ENCODE data around the gene TRAPPC5. TPM values are rescaled to one million over a fixed set of nuclear protein-coding genes. Genes with fewer than 3 reads are reported as not detected.

Gene TRAPPC5
- total RNA-seq, 1 donor from 2014 or later = 110 TPM

- Histone ChIP-seq H3K79me2 (ENCODE audit: insufficient read depth, low read length) (no peaks in the 10 kb centered on the region), H2AFZ (ENCODE audit: low read depth, low read length) (no peak overlapping the region), H3K4me2 (ENCODE audit: low read length) (no peak overlapping the region), H3K4me3 (ENCODE audit: insufficient read depth, low read depth, low read length) (no peak overlapping the region), H3K27ac (ENCODE audit: low read depth, low read length) (no peak overlapping the region), H3K4me1 (ENCODE audit: insufficient read depth, low read length) (no peaks in the 10 kb centered on the region), H3K9ac (ENCODE audit: low read length) (no peak overlapping the region), H4K20me1 (ENCODE audit: insufficient read depth, low read length) (no peaks in the 10 kb centered on the region), H3K36me3 (ENCODE audit: insufficient read depth, low read length) (no peaks in the 10 kb centered on the region), H3K27me3 (ENCODE audit: insufficient read depth, low read length) (peaks cover 2% of the 10 kb centered on the region), H3K9me3 (ENCODE audit: insufficient read depth, low read depth, low read length) (peaks cover 5% of the 10 kb centered on the region)
- Mint-ChIP-seq H3K36me3 (ENCODE audit: low read depth, unreplicated experiment) (peaks cover 1% of the 10 kb centered on the region), H3K9me3 (ENCODE audit: unreplicated experiment) (no peaks in the 10 kb centered on the region), H3K4me3 (ENCODE audit: unreplicated experiment) (no peak overlapping the region), H3K27ac (ENCODE audit: unreplicated experiment) (no peak overlapping the region), H3K4me1 (ENCODE audit: low read depth, unreplicated experiment) (no peaks in the 10 kb centered on the region), H3K27me3 (ENCODE audit: low read depth, unreplicated experiment) (no peaks in the 10 kb centered on the region)
- TF ChIP-seq CTCF (IDR thresholded peaks at IDR 0.05; ENCODE audit: insufficient read depth, low read depth, low read length) (no peak), EZH2 (IDR thresholded peaks at IDR 0.05; ENCODE audit: insufficient read depth, low read length) (no peak)
- no peak for DNase-seq (ENCODE audit: low read depth)
- FAIRE-seq = no peak
These were observed 39.0 kb upstream of the TRAPPC5 start for GRCh38 chr19:7641290-7642276.

- Mint-ChIP-seq H3K4me3 (ENCODE audit: unreplicated experiment) (no peak overlapping the region), H3K9me3 (ENCODE audit: unreplicated experiment) (no peaks in the 10 kb centered on the region), H3K36me3 (ENCODE audit: low read depth, unreplicated experiment) (peaks cover 1% of the 10 kb centered on the region), H3K27me3 (ENCODE audit: low read depth, unreplicated experiment) (no peaks in the 10 kb centered on the region), H3K4me1 (ENCODE audit: low read depth, unreplicated experiment) (no peaks in the 10 kb centered on the region), H3K27ac (ENCODE audit: unreplicated experiment) (no peak overlapping the region)
- no peak overlapping the region for H2AFZ ChIP-seq (ENCODE audit: low read depth, low read length)
- peaks cover 2% of the 10 kb centered on the region for H3K27me3 ChIP-seq (ENCODE audit: insufficient read depth, low read length)
- peaks cover 5% of the 10 kb centered on the region for H3K9me3 ChIP-seq (ENCODE audit: insufficient read depth, low read depth, low read length)
- no peak overlapping the region for H3K27ac ChIP-seq (ENCODE audit: low read depth, low read length)
- TF ChIP-seq CTCF (IDR thresholded peaks at IDR 0.05; ENCODE audit: insufficient read depth, low read depth, low read length) (no peak), EZH2 (IDR thresholded peaks at IDR 0.05; ENCODE audit: insufficient read depth, low read length) (no peak)
- no peak overlapping the region for H3K4me2 ChIP-seq (ENCODE audit: low read length)
- H3K36me3 ChIP-seq (ENCODE audit: insufficient read depth, low read length) = no peaks in the 10 kb centered on the region
- no peak for DNase-seq (ENCODE audit: low read depth)
- no peak overlapping the region for H3K4me3 ChIP-seq (ENCODE audit: insufficient read depth, low read depth, low read length)
- H3K9ac ChIP-seq (ENCODE audit: low read length) = no peak overlapping the region
- no peak for FAIRE-seq
- no peaks in the 10 kb centered on the region for H4K20me1 ChIP-seq (ENCODE audit: insufficient read depth, low read length)
- H3K79me2 ChIP-seq (ENCODE audit: insufficient read depth, low read length) = no peaks in the 10 kb centered on the region
- H3K4me1 ChIP-seq (ENCODE audit: insufficient read depth, low read length) = no peaks in the 10 kb centered on the region
These were observed 38.2 kb upstream of the TRAPPC5 start for GRCh38 chr19:7642295-7643030.
